Ureter (tissue), 1 donor: ENCODE data around the gene NUDT1. TPM values are rescaled to one million over a fixed set of nuclear protein-coding genes. Genes with fewer than 3 reads are reported as not detected.

Source experiments
- DNase-seq: peaks from one replicate; pipeline ENCODE4 v3.0.0-alpha.2; 2020; ENCODE audit warnings: low spot score
- total RNA-seq: library from RNA; stranded (reverse); gene quantifications from one replicate; pipeline ENCODE4 v1.2.4, GENCODE V29; 2023
- donor health status: DM: yes; HTN: yes; CAD: no.

The NUDT1 gene
- total RNA-seq: 8.9 TPM

- DNase-seq: peak; percentile 82
These were observed at the start of gene NUDT1, which contains the start of gene MRM2 for GRCh38 chr7:2241580-2242540. NUDT1 (plus strand) TSS chr7:2242226; CDS start chr7:2244575, 2,349 bp downstream. MRM2 (minus strand) TSS chr7:2242205; CDS start chr7:2242169, 36 bp downstream.

GRCh38 chr7:2192831-2193534, 49.0 kb upstream of the NUDT1 start:
- no peak for DNase-seq

- no peak for DNase-seq
These were observed 48.3 kb upstream of the NUDT1 start for GRCh38 chr7:2193575-2194305.

- no peak for DNase-seq
These were observed 46.4 kb upstream of the NUDT1 start for GRCh38 chr7:2195400-2196246.

DNA sequence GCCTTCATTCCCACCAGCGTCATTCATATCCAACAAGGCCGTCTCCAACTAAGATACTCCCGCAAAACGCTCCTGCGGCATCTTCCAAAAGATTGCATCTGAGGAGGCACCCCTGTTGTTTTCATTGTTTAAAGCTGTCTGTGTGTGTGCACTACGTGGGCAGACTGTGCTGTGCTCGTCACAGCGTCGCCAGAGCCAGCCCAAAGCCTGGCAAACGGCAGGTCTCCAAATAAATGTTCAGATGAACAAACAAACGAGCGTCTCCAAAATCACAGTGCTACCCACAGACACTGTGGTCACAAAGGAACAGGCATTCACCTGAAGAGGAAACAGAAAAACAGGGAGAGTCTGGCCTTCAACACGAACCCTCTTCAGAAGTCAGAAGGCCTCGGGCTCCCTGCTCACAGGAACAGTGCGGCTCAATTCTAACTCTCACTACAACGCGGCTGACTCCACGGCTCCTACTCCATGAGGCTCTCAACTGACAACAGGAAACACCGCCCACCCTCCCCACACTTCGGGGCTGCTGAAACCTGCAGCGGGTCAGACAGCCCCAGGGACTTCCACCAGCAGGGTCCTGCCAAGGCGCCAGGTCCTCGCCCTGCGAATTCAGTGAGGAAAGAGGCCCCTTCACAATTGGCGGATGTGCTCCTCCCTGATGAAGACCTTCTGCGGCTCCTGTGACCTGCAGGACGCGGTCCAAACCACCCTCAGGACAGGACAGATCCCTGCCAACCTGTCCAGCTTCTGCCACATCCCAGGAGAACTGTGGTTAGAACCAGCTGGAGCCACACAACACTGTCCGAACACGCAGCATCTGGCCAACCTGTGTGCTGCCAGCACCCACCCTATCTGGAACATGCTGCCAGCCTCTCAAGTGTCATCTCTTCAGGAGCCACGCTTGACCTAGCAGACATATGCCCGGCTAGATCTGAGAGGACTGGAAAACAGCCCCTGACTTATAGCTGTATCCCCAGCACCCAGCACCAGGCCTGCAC, 45.3 kb upstream of the NUDT1 start:
- no peak for DNase-seq

DNA sequence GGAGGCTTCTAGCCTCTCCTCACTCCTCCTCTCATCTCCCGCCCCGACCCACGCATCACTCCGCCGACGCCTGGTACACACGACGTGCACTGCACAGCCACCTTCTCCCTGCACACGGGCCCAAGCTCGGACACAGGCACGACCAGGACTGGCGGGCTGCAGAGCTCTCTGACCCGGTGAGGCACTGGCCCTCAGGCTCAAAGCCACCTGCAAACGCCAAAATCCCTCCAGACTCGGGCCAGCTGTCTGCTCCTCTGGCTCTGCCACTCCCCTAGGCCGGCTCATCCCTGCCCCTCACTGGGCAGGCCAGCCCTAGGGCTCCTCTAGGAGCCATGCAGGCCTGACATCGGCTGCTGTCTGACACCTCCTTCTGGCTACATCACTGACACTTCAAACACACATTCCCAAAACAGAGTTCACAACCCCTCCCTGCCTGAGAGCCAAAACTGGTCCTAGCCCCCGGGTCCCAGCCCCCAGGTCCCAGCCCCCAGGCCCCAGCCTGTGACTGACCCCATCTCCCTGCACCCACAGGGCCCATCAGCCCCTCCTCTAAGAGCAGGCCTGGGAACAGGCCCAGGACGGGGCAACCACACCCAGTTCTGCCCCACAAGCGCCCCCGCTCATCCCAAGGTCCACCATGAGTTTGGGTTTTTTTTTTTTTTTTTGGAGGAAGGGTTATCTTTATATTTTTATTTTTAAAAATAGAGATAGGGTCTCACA, 44.4 kb upstream of the NUDT1 start:
- DNase-seq: no peak

DNA sequence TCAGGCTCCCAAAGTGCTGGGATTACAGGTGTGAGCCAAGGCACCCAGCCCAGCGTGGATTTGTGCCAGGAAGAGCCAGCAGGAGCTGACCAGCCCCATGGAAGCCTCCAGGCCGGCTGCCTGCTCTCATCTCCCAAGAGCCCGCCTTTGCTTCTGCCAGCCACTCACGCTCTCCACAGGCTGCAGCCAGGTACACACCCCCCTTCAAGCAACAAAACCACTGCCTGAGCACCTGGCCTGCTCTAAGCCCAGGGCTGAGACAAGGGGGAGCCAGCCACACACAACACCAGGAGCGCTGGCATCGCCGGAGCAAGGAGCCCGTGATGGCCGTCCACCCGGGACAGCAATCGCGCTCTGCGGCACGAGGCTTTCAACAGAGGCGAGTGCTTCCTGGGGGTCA, 43.8 kb upstream of the NUDT1 start:
- DNase-seq: no peak

- no peak for DNase-seq
These were observed 43.3 kb upstream of the NUDT1 start for GRCh38 chr7:2198760-2199159.

GRCh38 chr7:2199528-2199927, 42.5 kb upstream of the NUDT1 start:
- DNase-seq: no peak

- DNase-seq: no peak
These were observed 42.0 kb upstream of the NUDT1 start for GRCh38 chr7:2199956-2200583.

DNA sequence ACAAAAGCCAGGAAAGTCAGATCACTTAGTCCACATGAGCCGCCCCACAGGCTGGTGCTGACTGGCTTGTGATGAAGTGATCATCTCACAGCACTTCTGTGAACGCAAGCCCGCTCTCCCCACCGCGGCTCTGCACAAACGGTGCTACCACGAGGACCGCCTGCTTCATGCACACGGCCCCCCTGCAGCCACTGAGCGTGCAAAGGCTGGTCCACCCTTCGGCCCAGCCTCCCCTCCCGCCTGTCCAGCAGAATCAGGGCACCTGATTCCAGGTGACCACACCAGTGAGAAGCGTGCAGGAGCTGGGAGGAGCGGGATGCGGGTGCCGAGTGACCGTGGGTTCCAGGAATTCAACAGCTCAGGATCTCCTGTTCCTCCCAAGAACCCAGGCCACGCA, 41.4 kb upstream of the NUDT1 start:
- DNase-seq: no peak

GRCh38 chr7:2201128-2201527, 40.9 kb upstream of the NUDT1 start:
- no peak for DNase-seq

GRCh38 chr7:2201686-2202360, 40.2 kb upstream of the NUDT1 start:
- DNase-seq: no peak

GRCh38 chr7:2202361-2202761, 39.7 kb upstream of the NUDT1 start:
- no peak for DNase-seq

DNA sequence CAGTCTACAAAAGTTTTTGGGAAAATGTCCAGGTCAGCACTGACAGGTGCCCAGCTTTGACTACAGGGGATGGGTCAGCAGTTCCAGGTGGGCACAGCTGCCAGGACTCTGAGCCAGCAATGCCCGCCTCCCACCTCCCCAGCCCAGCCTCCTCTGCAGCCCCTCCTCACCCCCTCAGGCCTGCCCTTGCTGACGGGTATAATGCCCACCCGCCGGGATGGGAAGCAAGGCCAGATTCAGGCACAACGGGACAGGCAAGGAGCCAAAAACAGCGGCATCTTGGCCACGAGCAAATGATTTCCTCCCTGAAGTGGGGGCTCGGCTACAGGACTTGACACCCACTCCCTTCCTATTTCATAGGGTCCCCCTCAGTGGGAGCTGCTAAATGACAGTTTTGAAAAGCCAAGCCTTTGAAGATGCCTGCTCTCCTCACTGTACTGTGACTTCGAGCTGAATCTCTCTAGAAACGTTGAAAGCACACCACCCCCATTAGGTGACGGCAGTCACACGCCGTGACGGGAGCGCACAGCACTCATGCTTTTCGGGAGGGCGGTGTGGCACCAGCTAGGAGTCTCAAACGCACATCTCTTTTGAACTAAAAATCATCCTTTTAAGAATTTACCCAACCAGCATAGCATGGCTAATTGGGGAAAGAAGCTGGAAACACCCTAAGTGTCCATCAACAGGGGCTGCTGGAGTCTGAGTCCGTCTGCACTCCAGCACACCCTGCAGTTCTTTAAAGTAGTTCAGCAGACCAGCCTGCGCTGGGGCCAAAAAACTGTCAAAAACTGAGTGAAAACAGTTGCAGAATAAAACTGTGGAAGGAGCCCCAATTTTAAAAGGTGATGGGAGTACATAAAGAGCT, 38.9 kb upstream of the NUDT1 start:
- no peak for DNase-seq

DNA sequence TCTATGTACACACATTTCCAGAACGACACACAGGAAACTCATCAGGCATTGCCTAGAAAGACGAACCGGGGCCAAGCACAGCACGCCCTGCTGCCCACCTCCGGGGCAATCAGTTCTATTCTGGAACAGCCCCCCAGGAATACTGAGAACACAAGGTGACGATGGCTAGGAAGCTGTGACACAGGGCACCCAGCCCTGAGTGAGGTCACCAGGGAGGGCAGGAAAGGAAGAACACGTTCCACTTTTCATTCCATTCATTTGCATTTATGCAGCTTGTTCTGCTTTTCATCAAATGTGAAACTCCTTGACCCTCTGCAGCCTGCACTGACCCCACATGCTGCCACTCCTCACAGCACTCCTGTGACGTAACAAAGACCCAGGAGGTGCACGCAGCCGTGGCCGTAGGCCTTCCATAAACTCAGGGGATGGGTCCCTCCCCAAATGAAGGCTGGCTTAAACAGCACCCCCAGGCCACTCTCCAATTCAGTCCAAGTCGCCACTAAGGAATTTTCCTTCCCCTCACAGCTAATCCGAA, 38.2 kb upstream of the NUDT1 start:
- DNase-seq: no peak

DNA sequence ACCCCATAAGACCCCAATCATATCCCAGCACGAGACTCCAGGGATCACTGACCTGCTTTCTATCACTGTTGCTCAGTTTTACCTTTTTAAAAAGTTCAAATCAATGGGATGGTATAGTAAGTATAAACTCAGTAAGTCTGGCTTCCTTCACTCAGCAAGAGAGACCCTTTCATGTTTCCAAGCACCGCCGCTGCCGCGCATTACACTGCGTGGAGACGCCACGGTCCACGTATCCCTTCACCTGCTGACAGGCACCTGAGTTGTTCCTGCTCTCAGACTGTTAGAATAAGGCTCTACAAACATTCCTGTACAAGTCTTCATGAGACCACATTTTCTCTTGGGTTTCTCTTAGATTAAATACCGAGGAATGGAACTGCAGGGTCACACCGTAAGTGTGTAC, 37.6 kb upstream of the NUDT1 start:
- DNase-seq: no peak
